CD4-positive, alpha-beta memory T cell (primary cell): Measurements from ENCODE around the gene SEC11A. TPM values are rescaled to one million over a fixed set of nuclear protein-coding genes. Genes with fewer than 3 reads are reported as not detected.

Experiments
- CTCF ChIA-PET: fragments of 350-600 bp; sonication (Branson Sonifier 250); formaldehyde crosslinking; loops from one replicate; lab custom pipeline; 2021; ENCODE audit warnings: inconsistent platforms; ENCODE audit not compliant: partially characterized antibody; lab: Charles Lee
- POLR2A ChIA-PET: fragments of 350-600 bp; sonication (Branson Sonifier 250); formaldehyde crosslinking; loops from one replicate; lab custom pipeline; 2021; ENCODE audit not compliant: partially characterized antibody; lab: Charles Lee
- DNase-seq, 5 donors: peaks; one replicate each; pipeline versions ENCODE4 v3.0.0 to v3.0.0-alpha.2; 2020 to 2022; ENCODE audit warnings: mixed read lengths in 1 of 5
- H3K27ac ChIP-seq: one replicate; pipeline ENCODE4 v1.7.0; 2013; ENCODE audit warnings: low read depth, low read length
- H3K27me3 ChIP-seq: 2 replicates; pipeline ENCODE4 v1.7.0; 2013; ENCODE audit warnings: mild to moderate bottlenecking, low read length, moderate library complexity; ENCODE audit not compliant: insufficient read depth
- H3K36me3 ChIP-seq: 2 replicates; pipeline ENCODE4 v1.7.0; 2013; ENCODE audit warnings: mild to moderate bottlenecking, low read length, moderate library complexity; ENCODE audit not compliant: insufficient read depth
- H3K4me1 ChIP-seq: 2 replicates; pipeline ENCODE4 v1.7.0; 2013; ENCODE audit warnings: mild to moderate bottlenecking, low read length, moderate library complexity; ENCODE audit not compliant: insufficient read depth
- H3K4me3 ChIP-seq, 2 donors: one replicate each; pipeline ENCODE4 v1.7.0; 2013; ENCODE audit warnings: low read length in 2 of 2, mild to moderate bottlenecking in 1 of 2
- H3K9me3 ChIP-seq, 2 donors: one replicate each; pipeline ENCODE4 v1.7.0; 2013; ENCODE audit warnings: low read length in 2 of 2, control low read depth in 1 of 2; ENCODE audit not compliant: control insufficient read depth in 1 of 2
- H3K27ac Mint-ChIP-seq, 7 donors: one replicate each; pipeline ENCODE4 v1.8.0; 2020 to 2021; ENCODE audit warnings: mixed read lengths in 7 of 7, mild to moderate bottlenecking in 6 of 7, inconsistent platforms in 3 of 7, moderate library complexity in 3 of 7
- H3K27me3 Mint-ChIP-seq, 2 donors: one replicate each; pipeline ENCODE4 v1.8.0; 2020 to 2021; ENCODE audit warnings: mixed read lengths in 2 of 2
- H3K36me3 Mint-ChIP-seq, 2 donors: one replicate each; pipeline ENCODE4 v1.8.0; 2020 to 2021; ENCODE audit warnings: mixed read lengths in 2 of 2, inconsistent platforms in 1 of 2, mild to moderate bottlenecking in 1 of 2
- H3K4me1 Mint-ChIP-seq, 4 donors: one replicate each; pipeline ENCODE4 v1.8.0; 2020 to 2021; ENCODE audit warnings: mixed read lengths in 4 of 4, mild to moderate bottlenecking in 1 of 4
- H3K4me3 Mint-ChIP-seq, 8 donors: one replicate each; pipeline ENCODE4 v1.8.0; 2020 to 2021; ENCODE audit warnings: mixed read lengths in 8 of 8, mild to moderate bottlenecking in 7 of 8, moderate library complexity in 6 of 8, inconsistent platforms in 3 of 8
- H3K9me3 Mint-ChIP-seq, 8 donors: one replicate each; pipeline ENCODE4 v1.8.0; 2020 to 2021; ENCODE audit warnings: mixed read lengths in 8 of 8, mild to moderate bottlenecking in 5 of 8, inconsistent platforms in 3 of 8, moderate library complexity in 1 of 8
- intact Hi-C: fragments of 100-400 bp; cut with micrococcal nuclease; formaldehyde crosslinking; loops from one replicate; pipeline ENCODE4 v1.15.1; 2023
- polyA plus RNA-seq, 2 donors: library from polyadenylated mRNA; unstranded; fragments of 300-500 nt; fragmentation: Illumina TruSeq; gene quantifications; one replicate each; pipeline ENCODE4 v1.2.3, GENCODE V29; 2021
- total RNA-seq, 2 experiments: library from RNA; stranded (reverse); gene quantifications; one replicate each; pipeline ENCODE4 v1.2.3, GENCODE V29; 2021

The SEC11A gene
- total and polyA plus RNA-seq, 4 experiments from 2014 or later: 85.0 to 168 (median 108) TPM

DNA sequence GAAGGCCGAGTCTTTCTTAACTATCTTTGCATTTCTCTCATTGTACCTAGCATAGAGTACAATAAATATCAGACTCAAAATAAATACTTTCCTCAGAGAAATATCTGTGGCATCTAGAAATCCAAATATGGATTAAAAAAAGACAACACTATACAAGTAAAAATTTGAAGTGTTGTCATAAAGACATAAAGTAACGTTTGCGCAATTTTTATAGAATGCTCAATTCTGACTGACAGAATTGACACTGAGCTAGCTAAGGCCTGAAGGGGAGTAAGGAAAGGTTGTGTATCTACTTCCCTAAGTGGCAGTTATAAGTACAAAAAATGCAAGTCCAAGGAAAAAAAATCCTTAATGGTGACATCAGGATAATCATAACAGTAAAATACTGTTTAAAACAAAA, 1.1 kb downstream of the SEC11A start:
- Histone ChIP-seq H3K4me1 (peaks cover 51% of the 10 kb centered on the region), H3K4me3 (peak overlapping the region; percentile 91 to 97), H3K36me3 (peaks cover 6% of the 10 kb centered on the region), H3K27ac (peak overlapping the region; percentile 85), H3K9me3 (no peaks in the 10 kb centered on the region), H3K27me3 (no peaks in the 10 kb centered on the region)
- Mint-ChIP-seq H3K9me3 (peaks cover 0 to 3% (median 0%) of the 10 kb centered on the region in 8 donors), H3K4me3 (peak overlapping the region; percentile 94 to 100 (median 96)), H3K27ac (peak overlapping the region in 6 of 7 donors; percentile 88 to 99 (median 98)), H3K4me1 (peaks cover 30 to 61% (median 41%) of the 10 kb centered on the region in 4 donors), H3K36me3 (peaks cover 0 to 25% of the 10 kb centered on the region in 2 donors), H3K27me3 (no peaks in the 10 kb centered on the region)
- DNase-seq: no peak
- ChIA-PET POLR2A (interaction anchor here (0.9 to 15.2 kb wide), 13 partner anchors 8 to 665 kb away, joined by 3 to 598 read pairs (median 18); partner anchors contain the start of genes AKAP13, NMB, PDE8A and WDR73), CTCF (interaction anchor here (1.1 to 4.2 kb wide), 11 partner anchors 8 to 60 kb away, joined by 3 to 37 read pairs (median 7); partner anchors contain the start of genes WDR73 and ZNF592)
- intact Hi-C loops: no loop called here

- intact Hi-C loops: no loop called here
- Histone ChIP-seq H3K4me3 (peak overlapping the region in 1 of 2 donors; percentile 9), H3K4me1 (peaks cover 51% of the 10 kb centered on the region), H3K27ac (no peak overlapping the region), H3K9me3 (no peaks in the 10 kb centered on the region), H3K36me3 (peaks cover 6% of the 10 kb centered on the region), H3K27me3 (no peaks in the 10 kb centered on the region)
- DNase-seq: no peak
- Mint-ChIP-seq H3K27ac (peak overlapping the region in 6 of 7 donors; percentile 5 to 98 (median 70)), H3K4me3 (peak overlapping the region; percentile 94 to 100 (median 96)), H3K4me1 (peaks cover 29 to 59% (median 41%) of the 10 kb centered on the region in 4 donors), H3K36me3 (peaks cover 0 to 25% of the 10 kb centered on the region in 2 donors), H3K27me3 (no peaks in the 10 kb centered on the region), H3K9me3 (peaks cover 0 to 3% (median 0%) of the 10 kb centered on the region in 8 donors)
- ChIA-PET CTCF (interaction anchor here (1.0 to 4.2 kb wide), 13 partner anchors 7 to 144 kb away, joined by 3 to 37 read pairs (median 6); partner anchors contain the start of genes WDR73 and ZNF592), POLR2A (interaction anchor here (0.8 to 15.2 kb wide), 7 partner anchors 10 to 83 kb away, joined by 4 to 598 read pairs (median 123); partner anchors contain the start of genes NMB, WDR73 and ZNF592)
Measured at GRCh38 chr15:84714372-84714771, 1.6 kb downstream of the SEC11A start.

DNA sequence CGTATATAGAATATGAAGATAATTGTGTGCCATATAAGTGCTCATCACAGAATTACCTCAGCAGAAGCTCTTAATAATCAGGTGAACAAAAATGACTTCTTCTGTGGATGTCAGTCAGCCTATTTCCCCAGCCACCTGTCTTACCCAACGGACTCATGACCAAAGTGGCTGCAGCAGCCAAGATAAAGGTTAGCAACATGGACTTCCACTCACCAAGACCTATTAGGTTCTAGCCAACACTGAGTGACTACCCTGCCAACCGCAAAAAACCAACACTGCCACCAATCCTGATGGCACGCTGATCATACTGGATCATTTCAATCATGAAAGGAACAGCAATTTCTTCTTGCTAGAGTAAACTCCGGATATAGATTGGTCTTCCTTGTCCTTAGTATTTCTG, 12.1 kb downstream of the SEC11A start:
- Mint-ChIP-seq H3K4me3 (peak overlapping the region in 2 of 8 donors; percentile 13 to 32), H3K27me3 (no peaks in the 10 kb centered on the region), H3K36me3 (peaks cover 3 to 22% of the 10 kb centered on the region in 2 donors), H3K4me1 (peaks cover 48 to 80% (median 57%) of the 10 kb centered on the region in 4 donors), H3K9me3 (no peaks in the 10 kb centered on the region), H3K27ac (peak overlapping the region in 6 of 7 donors; percentile 16 to 77 (median 56))
- Histone ChIP-seq H3K9me3 (no peaks in the 10 kb centered on the region), H3K27ac (no peak overlapping the region), H3K4me1 (peaks cover 56% of the 10 kb centered on the region), H3K27me3 (no peaks in the 10 kb centered on the region), H3K4me3 (no peak overlapping the region), H3K36me3 (no peaks in the 10 kb centered on the region)
- POLR2A ChIA-PET: interaction anchor here (1.1 to 6.2 kb wide), 4 partner anchors 12 to 44 kb away, joined by 3 to 31 read pairs (median 18); partner anchors contain the start of genes SEC11A and ZNF592
- DNase-seq: no peak
- CTCF ChIA-PET: no interaction called here
- intact Hi-C loops: no loop called here

DNA sequence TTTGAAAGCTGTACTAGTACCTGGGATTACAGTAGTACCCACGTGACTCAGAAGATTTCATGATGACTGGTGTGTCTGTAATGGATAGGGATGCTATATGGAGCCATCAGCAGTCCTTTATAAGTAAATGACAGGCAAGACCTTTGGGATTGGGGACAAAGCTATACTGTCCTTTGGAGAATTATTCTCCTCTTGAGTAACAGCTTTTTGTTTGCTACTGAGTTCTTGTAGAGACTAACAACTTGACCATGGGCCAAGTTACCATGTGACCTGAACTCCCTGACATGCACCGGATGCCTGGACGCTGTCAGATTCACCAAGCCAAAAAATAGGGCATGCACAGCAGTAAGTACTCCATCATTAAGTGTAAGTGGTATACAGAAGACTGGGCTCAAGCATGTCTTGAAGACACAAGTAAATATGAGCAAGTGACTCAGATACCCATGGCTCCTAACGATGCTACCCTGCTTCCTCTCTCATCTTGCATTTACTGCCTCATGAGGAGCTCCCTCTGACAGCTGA, 12.9 kb downstream of the SEC11A start:
- ChIA-PET POLR2A (interaction anchor here (0.6 to 6.2 kb wide), 5 partner anchors 13 to 1091 kb away, joined by 3 to 31 read pairs (median 6); partner anchors contain the start of genes SEC11A and ZNF592), CTCF (interaction anchor here (0.9 kb wide), 1 partner anchor 13 kb away, joined by 4 read pairs; the partner anchor contains the start of gene SEC11A)
- Mint-ChIP-seq H3K9me3 (no peaks in the 10 kb centered on the region), H3K36me3 (peaks cover 0 to 15% of the 10 kb centered on the region in 2 donors), H3K4me1 (peaks cover 47 to 81% (median 61%) of the 10 kb centered on the region in 4 donors), H3K27me3 (no peaks in the 10 kb centered on the region), H3K27ac (peak overlapping the region in 6 of 7 donors; percentile 22 to 77 (median 50)), H3K4me3 (peak overlapping the region in 4 of 8 donors; percentile 2 to 16 (median 9))
- H3K9me3 ChIP-seq: no peaks in the 10 kb centered on the region
- no peaks in the 10 kb centered on the region for H3K27me3 ChIP-seq
- no peak for DNase-seq
- H3K4me1 ChIP-seq: peaks cover 61% of the 10 kb centered on the region
- H3K27ac ChIP-seq: no peak overlapping the region
- no peaks in the 10 kb centered on the region for H3K36me3 ChIP-seq
- intact Hi-C loops: no loop called here
- H3K4me3 ChIP-seq: no peak overlapping the region

GRCh38 chr15:84699538-84700191, 16.3 kb downstream of the SEC11A start:
- no peak overlapping the region for H3K27ac ChIP-seq
- H3K4me3 Mint-ChIP-seq: peak overlapping the region in 6 of 8 donors; percentile 9 to 66 (median 52)
- H3K36me3 Mint-ChIP-seq: peaks cover 0 to 13% of the 10 kb centered on the region in 2 donors
- CTCF ChIA-PET: interaction anchor here (1.3 to 2.2 kb wide), 2 partner anchors 15 to 17 kb away, joined by 6 read pairs; partner anchors contain the start of gene SEC11A
- DNase-seq: no peak
- H3K4me1 Mint-ChIP-seq: peaks cover 49 to 77% (median 61%) of the 10 kb centered on the region in 4 donors
- no peaks in the 10 kb centered on the region for H3K9me3 ChIP-seq
- H3K9me3 Mint-ChIP-seq: no peaks in the 10 kb centered on the region
- no peaks in the 10 kb centered on the region for H3K27me3 ChIP-seq
- H3K27ac Mint-ChIP-seq: peak overlapping the region; percentile 15 to 76 (median 38)
- intact Hi-C loops: loop anchor here (10.0 kb wide), 1 partner anchor 45 kb away; the partner anchor contains the start of gene ZNF592
- H3K4me1 ChIP-seq: peaks cover 66% of the 10 kb centered on the region
- H3K27me3 Mint-ChIP-seq: no peaks in the 10 kb centered on the region
- POLR2A ChIA-PET: interaction anchor here (0.6 to 1.2 kb wide), 2 partner anchors 16 to 41 kb away, joined by 3 to 7 read pairs; partner anchors contain the start of genes NMB and SEC11A
- no peaks in the 10 kb centered on the region for H3K36me3 ChIP-seq
- H3K4me3 ChIP-seq: no peak overlapping the region

DNA sequence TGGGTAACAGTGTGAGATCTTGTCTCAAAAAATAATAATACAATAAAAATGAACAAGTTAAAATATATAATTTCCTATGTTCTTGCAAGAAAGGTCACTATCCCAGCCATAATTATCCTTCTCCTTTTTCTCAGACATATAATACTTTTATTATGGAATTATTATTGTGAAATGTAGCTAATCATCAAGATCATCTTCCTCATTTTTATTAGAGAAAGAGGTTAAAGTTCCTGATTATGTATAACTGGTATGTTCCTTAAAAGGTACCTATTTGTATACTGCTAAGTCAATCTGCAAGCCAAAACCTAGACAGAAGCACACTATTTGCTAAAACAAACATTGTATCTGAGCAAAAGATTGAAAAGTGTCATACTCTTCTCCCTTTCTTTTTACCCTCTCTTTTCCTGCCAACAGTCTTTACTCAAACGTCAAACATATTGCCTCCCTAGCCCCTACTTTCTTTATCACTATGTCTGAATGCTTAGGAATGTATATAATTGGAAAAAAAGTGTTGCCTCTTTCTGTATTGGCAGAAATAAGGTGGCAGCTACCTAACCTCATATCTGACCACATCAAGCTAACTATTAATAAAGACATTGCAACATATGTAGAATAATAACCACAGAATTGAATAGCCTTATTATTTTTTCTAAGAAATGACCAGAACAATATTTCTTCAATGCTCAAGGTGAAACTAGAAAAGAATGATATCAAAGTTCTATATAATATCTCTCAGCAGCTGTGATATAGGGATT, 18.5 kb downstream of the SEC11A start:
- intact Hi-C loops: loop anchor here (10.0 kb wide), 1 partner anchor 47 kb away; the partner anchor contains the start of gene ZNF592
- H3K4me1 ChIP-seq: peaks cover 55% of the 10 kb centered on the region
- peaks cover 32 to 63% (median 45%) of the 10 kb centered on the region in 4 donors for H3K4me1 Mint-ChIP-seq
- no peaks in the 10 kb centered on the region for H3K27me3 Mint-ChIP-seq
- peak overlapping the region in 4 of 8 donors; percentile 1 to 41 (median 11) for H3K4me3 Mint-ChIP-seq
- no peaks in the 10 kb centered on the region for H3K9me3 Mint-ChIP-seq
- CTCF ChIA-PET: interaction anchor here (0.7 to 1.7 kb wide), 6 partner anchors 10 to 52 kb away, joined by 3 to 8 read pairs (median 4); partner anchors contain the start of gene ZNF592
- no peaks in the 10 kb centered on the region for H3K36me3 ChIP-seq
- DNase-seq: no peak
- no peaks in the 10 kb centered on the region for H3K9me3 ChIP-seq
- H3K4me3 ChIP-seq: no peak overlapping the region
- H3K27ac Mint-ChIP-seq: peak overlapping the region in 4 of 7 donors; percentile 1 to 78 (median 34)
- H3K27me3 ChIP-seq: no peaks in the 10 kb centered on the region
- no peak overlapping the region for H3K27ac ChIP-seq
- H3K36me3 Mint-ChIP-seq: peaks cover 3% of the 10 kb centered on the region in 2 donors
- POLR2A ChIA-PET: interaction anchor here (0.6 to 2.3 kb wide), 6 partner anchors 10 to 50 kb away, joined by 3 to 17 read pairs (median 4); partner anchors contain the start of gene SEC11A
